NOMO-1 (cell line): ENCODE measurements around the gene DIPK1A.

Experiments
- DNase-seq, 2 experiments: peaks; one replicate each; lab custom pipeline; 2025; ENCODE audit not compliant: unreplicated experiment in 2 of 2; lab: John Stamatoyannopoulos, UW

Gene DIPK1A

GRCh38 chr1:92843429-92844352, 117.6 kb downstream of the DIPK1A start:
- no peak for DNase-seq

- DNase-seq: no peak
Measured at GRCh38 chr1:92843046-92843423, 118.2 kb downstream of the DIPK1A start.

- no peak for DNase-seq
Measured at GRCh38 chr1:92842082-92843045, 118.9 kb downstream of the DIPK1A start.

GRCh38 chr1:92840600-92840999, 120.7 kb downstream of the DIPK1A start:
- no peak for DNase-seq

GRCh38 chr1:92839442-92839841, 121.8 kb downstream of the DIPK1A start:
- no peak for DNase-seq

- no peak for DNase-seq
Measured at GRCh38 chr1:92838519-92838918, 122.7 kb downstream of the DIPK1A start.

GRCh38 chr1:92837062-92837461, 124.2 kb downstream of the DIPK1A start:
- DNase-seq: no peak

GRCh38 chr1:92834617-92835016, 126.6 kb downstream of the DIPK1A start:
- no peak for DNase-seq

- no peak for DNase-seq
Measured at GRCh38 chr1:92833840-92834239, 127.4 kb downstream of the DIPK1A start.

- DNase-seq: no peak
Measured at GRCh38 chr1:92832537-92833114, 128.6 kb downstream of the DIPK1A start.

- peak; percentile 97 to 98 for DNase-seq
Measured at GRCh38 chr1:92831762-92832536, 129.3 kb downstream of the DIPK1A start, which contains the start of gene RPL5. RPL5 (plus strand) TSS chr1:92832040; CDS start chr1:92832115, 75 bp downstream.

GRCh38 chr1:92831368-92831761, 129.9 kb downstream of the DIPK1A start:
- no peak for DNase-seq

- DNase-seq: no peak
Measured at GRCh38 chr1:92826792-92827191, 134.5 kb downstream of the DIPK1A start.

- no peak for DNase-seq
Measured at GRCh38 chr1:92822879-92823278, 138.4 kb downstream of the DIPK1A start.

- no peak for DNase-seq
Measured at GRCh38 chr1:92820551-92820950, 140.7 kb downstream of the DIPK1A start.

GRCh38 chr1:92820024-92820423, 141.2 kb downstream of the DIPK1A start:
- no peak for DNase-seq

GRCh38 chr1:92817986-92818764, 143.1 kb downstream of the DIPK1A start:
- peak; percentile 29 to 53 for DNase-seq

GRCh38 chr1:92817137-92817697, 144.0 kb downstream of the DIPK1A start:
- DNase-seq: no peak

GRCh38 chr1:92816732-92817131, 144.5 kb downstream of the DIPK1A start:
- no peak for DNase-seq
